ENCODE results near the gene TMOD1. TPM values are rescaled to one million over a fixed set of nuclear protein-coding genes. Genes with fewer than 3 reads are reported as not detected.
A peak's percentile ranks its signal among the peaks of the same experiment; 100 is the strongest.

The TMOD1 gene
- total and polyA plus RNA-seq, 10 of the 15 experiments (the other 5 are each of a cell fraction or from before 2014, with no cell fraction given): 4.0 to 44.1 (median 15.4) TPM

DNA sequence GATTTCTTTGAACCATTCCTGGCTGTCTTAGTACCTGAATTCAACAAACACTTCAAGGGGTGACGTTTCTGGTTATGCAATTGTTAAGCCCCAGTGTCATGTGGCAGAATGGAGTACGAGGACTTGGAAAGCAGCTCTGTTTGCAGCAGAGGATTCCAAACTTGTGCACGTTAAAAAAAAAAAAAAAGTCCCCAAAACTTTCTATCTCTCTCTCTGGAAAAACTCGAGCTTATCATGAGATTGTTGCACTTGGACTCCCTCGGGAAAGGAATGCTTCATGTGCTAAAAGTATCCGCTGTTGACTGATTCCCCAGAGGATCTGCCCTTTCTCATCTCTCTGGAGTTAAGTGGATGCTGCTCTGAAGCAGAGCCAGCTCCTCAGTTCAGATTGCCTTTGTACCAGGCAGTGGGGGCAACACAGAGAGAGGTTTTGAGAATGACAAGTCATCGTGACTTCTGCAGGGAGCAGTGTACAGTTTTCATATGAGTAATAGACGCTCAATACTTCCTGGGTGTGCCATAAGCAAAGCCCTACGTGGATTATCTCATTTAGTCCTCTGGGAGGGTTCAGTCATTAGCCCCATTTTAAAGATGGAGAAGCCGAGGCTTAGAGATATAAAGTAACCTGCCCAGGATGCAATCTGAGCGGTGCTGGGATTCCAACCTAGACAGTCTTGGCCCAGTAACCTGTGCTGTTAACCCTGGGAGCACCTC, 28.1 kb downstream of the TMOD1 start:
- RAD21 ChIA-PET (ENCODE audit: unreplicated experiment): interaction anchor here (0.7 to 2.8 kb wide), 6 partner anchors 19 to 1670 kb away, joined by 3 to 29 read pairs (median 12); partner anchors contain the start of gene TMOD1
- peak; percentile 78 for DNase-seq (ENCODE audit: low read depth, low spot score)
- Histone ChIP-seq H3K9ac (ENCODE audit: control insufficient read depth, insufficient read depth, low read length) (peak overlapping the region; percentile 54), H2AFZ (ENCODE audit: control insufficient read depth, low read depth, low read length) (peak overlapping the region; percentile 70), H3K9me3 (replicated peaks; ENCODE audit: control insufficient read depth, insufficient read depth, low read length) (peaks cover 1% of the 10 kb centered on the region; the same call in 1 of the 3 replicates), H4K20me1 (ENCODE audit: control insufficient read depth, insufficient read depth) (no peaks in the 10 kb centered on the region), H3K36me3 (ENCODE audit: control insufficient read depth in 2 of 2, insufficient read depth in 2 of 2, low read length in 1 of 2) (peaks cover 1 to 12% of the 10 kb centered on the region in 2 experiments; a peak in 3 of 4 replicates), H3K4me1 (ENCODE audit: control insufficient read depth, insufficient read depth, low read length) (peaks cover 29% of the 10 kb centered on the region), H3K27me3 (replicated peaks in 1 of 2; ENCODE audit: control insufficient read depth in 2 of 2, insufficient read depth in 2 of 2, low read length in 1 of 2) (no peaks in the 10 kb centered on the region), H3K4me3 (no peak overlapping the region; the same call in 1 of the 2 replicates), H3K79me2 (ENCODE audit: control insufficient read depth, insufficient read depth, low read length) (no peaks in the 10 kb centered on the region), H3K4me2 (ENCODE audit: control insufficient read depth, insufficient read depth) (peak overlapping the region; percentile 80), H3K27ac (ENCODE audit: control insufficient read depth, insufficient read depth) (peak overlapping the region; percentile 64)
- peak; percentile 88 for FAIRE-seq
- no TSS peak for BruUV-seq (replicated peaks)
- POLR2A ChIA-PET: interaction anchor here (0.7 to 1.4 kb wide), 9 partner anchors 11 to 285 kb away, joined by 3 to 7 read pairs (median 5); no protein-coding TSS in a partner anchor
- intact Hi-C loops (cut with micrococcal nuclease; ENCODE audit: unreplicated experiment) (loop anchor here (2.0 kb wide), 2 partner anchors 29 to 69 kb away; no protein-coding TSS in a partner anchor), in situ Hi-C loops (cut with MboI) (no loop called here)
- SMC1A ChIA-PET (ENCODE audit: uncharacterized antibody, unreplicated experiment): interaction anchor here (0.8 to 5.2 kb wide), 12 partner anchors 11 to 69 kb away, joined by 3 to 33 read pairs (median 6); partner anchors contain the start of gene TMOD1
- peak; percentile 94 for ATAC-seq
- WGBS (ENCODE audit: insufficient coverage, insufficient replicate concordance, low lambda C conversion rate, missing lambda C conversion rate): 4% methylated on average over 11 of the region's 11 CpGs
- CTCF ChIA-PET: interaction anchor here (0.6 to 3.1 kb wide), 10 partner anchors 11 to 87 kb away, joined by 3 to 21 read pairs (median 3); no protein-coding TSS in a partner anchor
- TF ChIP-seq ZNF207 (IDR thresholded peaks at IDR 0.05; ENCODE audit: borderline replicate concordance) (no peak), MEF2B (IDR thresholded peaks at IDR 0.05; ENCODE audit: partially characterized antibody, poor library complexity, severe bottlenecking) (peak; percentile 66), NBN (IDR thresholded peaks at IDR 0.05) (0 out of 2 replicates have a peak, but pooled peaks have one; percentile 34), SMAD1 (IDR thresholded peaks at IDR 0.05; ENCODE audit: low read depth, partially characterized antibody) (no peak), NFIC (IDR thresholded peaks at IDR 0.05; ENCODE audit: low read depth, low read length) (peak; percentile 43; the same call in 1 of the 2 replicates), BACH1 (IDR thresholded peaks at IDR 0.05; ENCODE audit: borderline replicate concordance) (no peak), CBX3 (IDR thresholded peaks at IDR 0.05; ENCODE audit: borderline replicate concordance, low read depth) (no peak), IRF4 (IDR thresholded peaks at IDR 0.05; ENCODE audit: low read depth, low read length) (peak; percentile 66; the same call in 1 of the 2 replicates), CREB1 (IDR thresholded peaks at IDR 0.05; ENCODE audit: low read depth) (peak; percentile 34; the same call in 1 of the 2 replicates), IKZF1 (conservative IDR thresholded peaks at IDR 0.05) (0 out of 2 replicates have a peak, but pooled peaks have one; percentile 16), DPF2 (IDR thresholded peaks at IDR 0.05) (0 out of 2 replicates have a peak, but pooled peaks have one; percentile 39), ETV6 (conservative IDR thresholded peaks at IDR 0.05 in 1 of 2, IDR thresholded peaks at IDR 0.05 in 1 of 2; ENCODE audit: borderline replicate concordance in 1 of 2, low read depth in 1 of 2) (peak in 1 of 2 experiments; percentile 78; a peak in 2 of 4 replicates), YY1 (IDR thresholded peaks at IDR 0.05; ENCODE audit: low read depth, low read length) (0 out of 2 replicates have a peak, but pooled peaks have one; percentile 52), KDM1A (IDR thresholded peaks at IDR 0.05; ENCODE audit: borderline replicate concordance) (no peak)
- TF ChIP-seq, protein P1, sequence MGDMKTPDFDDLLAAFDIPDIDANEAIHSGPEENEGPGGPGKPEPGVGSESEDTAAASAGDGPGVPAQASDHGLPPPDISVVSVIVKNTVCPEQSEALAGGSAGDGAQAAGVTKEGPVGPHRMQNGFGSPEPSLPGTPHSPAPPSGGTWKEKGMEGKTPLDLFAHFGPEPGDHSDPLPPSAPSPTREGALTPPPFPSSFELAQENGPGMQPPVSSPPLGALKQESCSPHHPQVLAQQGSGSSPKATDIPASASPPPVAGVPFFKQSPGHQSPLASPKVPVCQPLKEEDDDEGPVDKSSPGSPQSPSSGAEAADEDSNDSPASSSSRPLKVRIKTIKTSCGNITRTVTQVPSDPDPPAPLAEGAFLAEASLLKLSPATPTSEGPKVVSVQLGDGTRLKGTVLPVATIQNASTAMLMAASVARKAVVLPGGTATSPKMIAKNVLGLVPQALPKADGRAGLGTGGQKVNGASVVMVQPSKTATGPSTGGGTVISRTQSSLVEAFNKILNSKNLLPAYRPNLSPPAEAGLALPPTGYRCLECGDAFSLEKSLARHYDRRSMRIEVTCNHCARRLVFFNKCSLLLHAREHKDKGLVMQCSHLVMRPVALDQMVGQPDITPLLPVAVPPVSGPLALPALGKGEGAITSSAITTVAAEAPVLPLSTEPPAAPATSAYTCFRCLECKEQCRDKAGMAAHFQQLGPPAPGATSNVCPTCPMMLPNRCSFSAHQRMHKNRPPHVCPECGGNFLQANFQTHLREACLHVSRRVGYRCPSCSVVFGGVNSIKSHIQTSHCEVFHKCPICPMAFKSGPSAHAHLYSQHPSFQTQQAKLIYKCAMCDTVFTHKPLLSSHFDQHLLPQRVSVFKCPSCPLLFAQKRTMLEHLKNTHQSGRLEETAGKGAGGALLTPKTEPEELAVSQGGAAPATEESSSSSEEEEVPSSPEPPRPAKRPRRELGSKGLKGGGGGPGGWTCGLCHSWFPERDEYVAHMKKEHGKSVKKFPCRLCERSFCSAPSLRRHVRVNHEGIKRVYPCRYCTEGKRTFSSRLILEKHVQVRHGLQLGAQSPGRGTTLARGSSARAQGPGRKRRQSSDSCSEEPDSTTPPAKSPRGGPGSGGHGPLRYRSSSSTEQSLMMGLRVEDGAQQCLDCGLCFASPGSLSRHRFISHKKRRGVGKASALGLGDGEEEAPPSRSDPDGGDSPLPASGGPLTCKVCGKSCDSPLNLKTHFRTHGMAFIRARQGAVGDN (IDR thresholded peaks at IDR 0.05): peak; percentile 50; the same call in 1 of the 2 replicates
- TF ChIP-seq, protein P2, sequence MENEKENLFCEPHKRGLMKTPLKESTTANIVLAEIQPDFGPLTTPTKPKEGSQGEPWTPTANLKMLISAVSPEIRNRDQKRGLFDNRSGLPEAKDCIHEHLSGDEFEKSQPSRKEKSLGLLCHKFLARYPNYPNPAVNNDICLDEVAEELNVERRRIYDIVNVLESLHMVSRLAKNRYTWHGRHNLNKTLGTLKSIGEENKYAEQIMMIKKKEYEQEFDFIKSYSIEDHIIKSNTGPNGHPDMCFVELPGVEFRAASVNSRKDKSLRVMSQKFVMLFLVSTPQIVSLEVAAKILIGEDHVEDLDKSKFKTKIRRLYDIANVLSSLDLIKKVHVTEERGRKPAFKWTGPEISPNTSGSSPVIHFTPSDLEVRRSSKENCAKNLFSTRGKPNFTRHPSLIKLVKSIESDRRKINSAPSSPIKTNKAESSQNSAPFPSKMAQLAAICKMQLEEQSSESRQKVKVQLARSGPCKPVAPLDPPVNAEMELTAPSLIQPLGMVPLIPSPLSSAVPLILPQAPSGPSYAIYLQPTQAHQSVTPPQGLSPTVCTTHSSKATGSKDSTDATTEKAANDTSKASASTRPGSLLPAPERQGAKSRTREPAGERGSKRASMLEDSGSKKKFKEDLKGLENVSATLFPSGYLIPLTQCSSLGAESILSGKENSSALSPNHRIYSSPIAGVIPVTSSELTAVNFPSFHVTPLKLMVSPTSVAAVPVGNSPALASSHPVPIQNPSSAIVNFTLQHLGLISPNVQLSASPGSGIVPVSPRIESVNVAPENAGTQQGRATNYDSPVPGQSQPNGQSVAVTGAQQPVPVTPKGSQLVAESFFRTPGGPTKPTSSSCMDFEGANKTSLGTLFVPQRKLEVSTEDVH (IDR thresholded peaks at IDR 0.05; ENCODE audit: low read depth, partially characterized antibody): no peak
